Ovary (tissue), 10 donors: Measurements from ENCODE around the gene ARHGAP11A. TPM values are rescaled to one million over a fixed set of nuclear protein-coding genes. Genes with fewer than 3 reads are reported as not detected.
"Not testable (repeated sequence)": the region's sequence is repeated elsewhere in the genome, so short reads cannot be mapped to it uniquely, and the experiment has no call there.

Source experiments
- DNase-seq, 5 donors: peaks; one replicate each; pipeline ENCODE4 v3.0.0-alpha.2; 2019 to 2020
- H3K27ac ChIP-seq, 2 donors: fragments of 200-600 bp; one replicate each; pipeline versions ENCODE4 v1.5.1 to v1.8.0; 2019 to 2022
- H3K27me3 ChIP-seq: fragments of 200-600 bp; one replicate; pipeline ENCODE4 v1.8.0; 2022
- H3K36me3 ChIP-seq: fragments of 200-600 bp; sonication (generic); one replicate; pipeline ENCODE4 v1.5.1; 2019
- H3K4me1 ChIP-seq: one replicate; pipeline ENCODE4 v1.8.1; 2013; ENCODE audit warnings: mild to moderate bottlenecking, moderate library complexity; ENCODE audit not compliant: insufficient read depth
- H3K4me3 ChIP-seq: fragments of 200-600 bp; sonication (generic); one replicate; pipeline ENCODE4 v1.5.1; 2017
- H3K9me3 ChIP-seq, 2 donors: fragments of 200-600 bp in 1 of 2; sonication (generic) in 1 of 2; one replicate each; pipeline versions ENCODE4 v1.5.1 to v1.8.1; 2013 to 2019; ENCODE audit warnings: mild to moderate bottlenecking in 1 of 2, moderate library complexity in 1 of 2
- WGBS, 3 donors: extraction: QIAGEN DNeasy Blood & Tissue Kit in 1 of 3; methylation state at CpG; one replicate each; pipeline versions ENCODE4 v1.1.5 to v1.1.7; 2013 to 2017; 5-methylcytosine and 5-hydroxymethylcytosine counted together
- intact Hi-C, 4 donors: fragments of 100-400 bp; cut with DNase I; formaldehyde crosslinking; loops; one replicate each; pipeline versions ENCODE4 v1.11.0 to v1.15.1; 2022 to 2023
- long read RNA-seq, 3 donors: library from polyadenylated mRNA in 2 of 3; unstranded in 2 of 3; transcript quantifications; one replicate each; pipeline ENCODE4 v2.0.0 and lab custom pipeline, GENCODE V29; 2021 to 2026
- polyA plus RNA-seq, 2 donors: library from polyadenylated mRNA; stranded (reverse); fragments of 200-250 nt in 1 of 2; fragments of 350-450 nt in 1 of 2; fragmentation: Illumina TruSeq in 1 of 2; extraction: RNeasy Lipid Tissue Mini Kit (QIAGEN cat#74804) in 1 of 2; gene quantifications; one replicate each; pipeline ENCODE4 v1.2.3, GENCODE V29; 2013 to 2014
- total RNA-seq, 7 donors: library from RNA; depleted of rRNA in 2 of 7; stranded (reverse); fragments of >200 nt in 2 of 7; fragmentation: NEBNext Ultra II Directional in 3 of 7; extraction: Animal tissue kit (Norgen Biotek cat#: 25700) in 3 of 7; gene quantifications; one replicate each; pipeline versions ENCODE4 v1.1.0 to v1.2.4, GENCODE V29; 2016 to 2023
- donor health status: DM: no; HTN: no; CAD: no; lungs with moderate emphysema.
- donor health status: DM: no; HTN: no; CAD: no.
- donor health status: Bipolar disorder and iron deficiency.
- donor health status: DM: yes; HTN: yes; CAD: no.
- donor health status: DM: no; HTN: no; CAD: no.
- donor health status: DM: yes; HTN: yes; CAD: no.

Gene ARHGAP11A
- total RNA-seq, result 1 to 10 TPM in 5 of 7 donors, under 1 TPM in 2; 0.48 to 3.1 (median 1.1) TPM
- polyA plus RNA-seq, result 1 to 10 TPM in 1 of 2 donors, under 1 TPM in 1; 0.84 to 1.7 TPM
- long read RNA-seq, donor 1, result 0 reads
- long read RNA-seq, donor 2, full-length matches to known transcripts, result 5 of 32 reads
- long read RNA-seq, donor 2, partial matches to known transcripts, result 27 of 32 reads
- long read RNA-seq, donor 2, other reads (novel, unspliced or antisense), result 0 of 32 reads
- long read RNA-seq, donor 3, result 0 reads

GRCh38 chr15:32615051-32615870 is at the start of gene ARHGAP11A:
Gene ARHGAP11A, plus strand, starts transcription at chr15:32615504. Its CDS starts 708 bp downstream, at chr15:32616212.
- H3K9me3 ChIP-seq, intact Hi-C loops, H3K4me1 ChIP-seq, H3K36me3 ChIP-seq, H3K27me3 ChIP-seq: not testable (repeated sequence)
- H3K4me3 ChIP-seq, result peak within 1 kb of the TSS; percentile 44
- 0 to 1% (median 1%) methylated on average over 24 to 36 of the region's 43 CpGs for WGBS, 3 donors
- H3K27ac ChIP-seq, result peak within 1 kb of the TSS in 1 of 2 donors; percentile 87
- DNase-seq, result peak; percentile 74 to 85 (median 82)

- WGBS, 3 donors, result 19 to 24% methylated on average over 2 of the region's 3 CpGs; no CpG with 5 or more reads in 1 of the 3 donors
- H3K4me3 ChIP-seq, H3K9me3 ChIP-seq, H3K4me1 ChIP-seq, H3K27ac ChIP-seq, H3K36me3 ChIP-seq, H3K27me3 ChIP-seq, intact Hi-C loops, DNase-seq: not testable (repeated sequence)
Measured at GRCh38 chr15:32568988-32569387, 46.3 kb upstream of the ARHGAP11A start.

- intact Hi-C loops, H3K27ac ChIP-seq, H3K4me1 ChIP-seq, H3K4me3 ChIP-seq, H3K9me3 ChIP-seq, H3K36me3 ChIP-seq, DNase-seq, H3K27me3 ChIP-seq: not testable (repeated sequence)
- 74 to 97% methylated on average over 1 to 2 of the region's 4 CpGs; no CpG with 5 or more reads in 1 of the 3 donors for WGBS, 3 donors
Measured at GRCh38 chr15:32578482-32578881, 36.8 kb upstream of the ARHGAP11A start.

- H3K36me3 ChIP-seq, H3K4me1 ChIP-seq, intact Hi-C loops, H3K9me3 ChIP-seq, DNase-seq, H3K27ac ChIP-seq, H3K27me3 ChIP-seq, H3K4me3 ChIP-seq: not testable (repeated sequence)
- WGBS, 3 donors, result 70 to 95% (median 94%) methylated on average over 2 to 4 of the region's 4 CpGs
Measured at GRCh38 chr15:32585844-32586243, 29.5 kb upstream of the ARHGAP11A start.

GRCh38 chr15:32593151-32593550 is 22.2 kb upstream of the ARHGAP11A start, which contains the start of gene GOLGA8N:
Gene GOLGA8N, plus strand, starts transcription at chr15:32593456.
- H3K36me3 ChIP-seq, intact Hi-C loops, DNase-seq: not testable (repeated sequence)

GRCh38 chr15:32609518-32609917 is 5.8 kb upstream of the ARHGAP11A start:
- DNase-seq, H3K36me3 ChIP-seq, H3K4me1 ChIP-seq, H3K27me3 ChIP-seq, intact Hi-C loops, H3K4me3 ChIP-seq, H3K27ac ChIP-seq, H3K9me3 ChIP-seq: not testable (repeated sequence)
- 94 to 95% (median 95%) methylated on average over 2 of the region's 2 CpGs for WGBS, 3 donors

More at GRCh38 chr15:32593151-32593550, 22.2 kb upstream of the ARHGAP11A start, which contains the start of gene GOLGA8N:
- H3K4me1 ChIP-seq, H3K27ac ChIP-seq, H3K4me3 ChIP-seq, H3K9me3 ChIP-seq, H3K27me3 ChIP-seq: not testable (repeated sequence)
- WGBS, 3 donors, result 72 to 93% (median 89%) methylated on average over 5 to 8 of the region's 8 CpGs

GRCh38 chr15:32610719-32611118 is 4.6 kb upstream of the ARHGAP11A start:
- DNase-seq, intact Hi-C loops, H3K36me3 ChIP-seq, H3K9me3 ChIP-seq, H3K27ac ChIP-seq, H3K4me3 ChIP-seq, H3K27me3 ChIP-seq, H3K4me1 ChIP-seq: not testable (repeated sequence)
- WGBS, 3 donors, result 1 to 4% (median 1%) methylated on average over 1 to 2 of the region's 3 CpGs

GRCh38 chr15:32614712-32615050 is 623 bp upstream of the ARHGAP11A start:
- H3K36me3 ChIP-seq, H3K4me1 ChIP-seq, H3K27me3 ChIP-seq, intact Hi-C loops, H3K9me3 ChIP-seq: not testable (repeated sequence)
- peak overlapping the region in 1 of 2 donors; percentile 87 for H3K27ac ChIP-seq
- peak overlapping the region; percentile 44 for H3K4me3 ChIP-seq
- DNase-seq, result peak in 1 of 5 donors; percentile 60
- 0 to 1% (median 0%) methylated on average over 11 to 13 of the region's 16 CpGs for WGBS, 3 donors

GRCh38 chr15:32615871-32616426 is 645 bp downstream of the ARHGAP11A start:
- WGBS, 3 donors, result 0 to 1% (median 0%) methylated on average over 16 to 24 of the region's 24 CpGs
- DNase-seq, H3K27me3 ChIP-seq, H3K36me3 ChIP-seq, H3K4me1 ChIP-seq, intact Hi-C loops, H3K9me3 ChIP-seq, H3K27ac ChIP-seq: not testable (repeated sequence)
- peak overlapping the region; percentile 44 for H3K4me3 ChIP-seq
